ENCODE measurements around the gene DPP8.

GRCh38 chr15:65408324-65409035 lies 109.0 kb downstream of the DPP8 start:
- TF ChIP-seq CTCF (IDR thresholded peaks at IDR 0.05) (no peak), POLR2A (IDR thresholded peaks at IDR 0.05; ENCODE audit: low read depth) (no peak), EP300 (IDR thresholded peaks at IDR 0.05) (no peak)

Measured in esophagus muscularis mucosa (tissue), 4 donors.